Measurements from ENCODE around the gene APEH.

APEH gene

GRCh38 chr3:49634736-49635135 lies 39.4 kb upstream of the APEH start:
- Histone ChIP-seq H3K27ac (no peak overlapping the region), H3K27me3 (no peaks in the 10 kb centered on the region), H3K4me2 (no peak overlapping the region), H3K4me3 (no peak overlapping the region), H3K4me1 (peaks cover 7 to 26% (median 11%) of the 10 kb centered on the region in 10 experiments), H4K20me1 (no peaks in the 10 kb centered on the region), H3K9me3 (replicated peaks in 1 of 11) (peaks cover 13 to 23% (median 19%) of the 10 kb centered on the region in 11 experiments), H3K36me3 (no peaks in the 10 kb centered on the region), H3K9ac (no peak overlapping the region)
- TF ChIP-seq Cebpa-rat (IDR thresholded peaks at IDR 0.05): no peak

GRCh38 chr3:49636883-49637609 lies 37.1 kb upstream of the APEH start:
- H3K4me1 ChIP-seq: peaks cover 7 to 26% (median 11%) of the 10 kb centered on the region in 10 experiments
- H3K4me2 ChIP-seq: peak overlapping the region in 4 of 11 experiments; percentile 7 to 44 (median 40); a peak in 4 of 22 replicates
- no peaks in the 10 kb centered on the region for H3K36me3 ChIP-seq
- H4K20me1 ChIP-seq: no peaks in the 10 kb centered on the region; a peak in 1 of 22 replicates
- no peak overlapping the region for H3K4me3 ChIP-seq
- no peak overlapping the region for H3K9ac ChIP-seq
- no peaks in the 10 kb centered on the region for H3K27me3 ChIP-seq
- peaks cover 4 to 9% (median 8%) of the 10 kb centered on the region in 11 experiments; a peak in 21 of 22 replicates for H3K9me3 ChIP-seq (replicated peaks in 1 of 11)
- TF ChIP-seq Cebpa-rat (IDR thresholded peaks at IDR 0.05): no peak
- no peak overlapping the region for H3K27ac ChIP-seq

DNA sequence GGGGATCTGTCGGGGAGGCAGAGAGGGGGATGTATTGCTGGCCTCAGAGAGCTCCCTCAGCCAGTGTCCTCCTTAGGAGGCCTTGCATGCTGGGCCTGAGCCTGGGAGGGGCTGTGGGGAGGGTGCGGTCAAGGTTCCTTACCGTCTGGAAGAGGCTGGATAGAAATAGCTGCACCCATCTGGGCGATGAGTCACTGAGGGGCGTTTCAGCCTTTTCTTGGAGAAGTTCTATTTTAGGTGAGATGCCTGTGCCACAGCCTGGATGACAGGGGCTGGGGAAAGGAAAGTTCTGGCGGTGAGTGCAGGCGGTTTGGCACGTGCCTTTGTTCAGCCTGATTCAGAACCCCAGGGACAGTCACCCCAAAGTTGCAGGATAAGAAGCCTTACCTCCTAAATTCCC lies 35.7 kb upstream of the APEH start:
- no peak overlapping the region for H3K27ac ChIP-seq
- H3K9me3 ChIP-seq (replicated peaks in 1 of 11): no peaks in the 10 kb centered on the region
- no peak overlapping the region for H3K9ac ChIP-seq
- no peaks in the 10 kb centered on the region; a peak in 1 of 22 replicates for H4K20me1 ChIP-seq
- H3K4me1 ChIP-seq: peaks cover 7 to 26% (median 11%) of the 10 kb centered on the region in 10 experiments
- no peaks in the 10 kb centered on the region for H3K27me3 ChIP-seq
- no peaks in the 10 kb centered on the region for H3K36me3 ChIP-seq
- H3K4me3 ChIP-seq: no peak overlapping the region
- H3K4me2 ChIP-seq: peak overlapping the region; percentile 8 to 82 (median 54); a peak in 19 of 22 replicates
- no peak for TF ChIP-seq Cebpa-rat (IDR thresholded peaks at IDR 0.05)

DNA sequence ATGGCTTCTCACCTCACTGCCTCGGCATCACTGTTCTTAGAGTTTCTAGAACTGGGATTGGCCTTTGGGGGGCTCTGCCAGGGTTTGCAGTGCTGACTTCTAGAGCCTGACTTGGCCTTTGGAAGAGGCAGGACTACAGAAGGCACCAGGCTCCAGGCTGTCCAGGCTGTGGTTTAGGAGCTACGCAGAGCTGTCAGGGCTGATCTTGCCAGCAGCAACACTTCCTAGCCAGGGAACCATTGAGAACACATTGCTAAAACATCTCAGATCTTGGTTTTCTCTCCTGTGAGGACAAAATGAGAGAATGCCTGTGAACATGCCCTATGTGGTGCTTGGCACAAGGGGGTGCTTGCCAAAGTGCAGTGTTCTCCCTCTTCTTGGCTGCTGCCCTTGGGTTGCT lies 34.6 kb upstream of the APEH start:
- H3K4me3 ChIP-seq: no peak overlapping the region

DNA sequence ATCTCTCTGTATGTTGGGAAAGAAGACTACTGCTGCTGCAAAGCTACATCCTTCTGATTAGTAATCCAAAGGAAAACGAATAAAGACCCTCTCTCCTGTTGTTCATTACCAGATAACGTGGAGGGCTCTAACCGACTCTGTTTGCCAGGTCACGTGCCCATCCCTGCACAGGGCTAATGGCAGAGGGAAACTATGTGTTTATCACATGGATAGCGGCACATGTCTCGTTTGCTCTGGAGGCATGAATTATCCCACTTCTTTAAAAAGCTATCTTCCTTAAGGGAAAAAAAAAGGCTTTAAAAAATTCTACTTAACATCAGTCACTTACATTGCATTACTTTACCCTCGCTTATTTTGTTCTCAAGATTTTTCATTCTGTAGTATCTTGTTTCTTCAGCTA lies 32.9 kb upstream of the APEH start:
- no peaks in the 10 kb centered on the region; a peak in 1 of 22 replicates for H4K20me1 ChIP-seq
- no peak for TF ChIP-seq Cebpa-rat (IDR thresholded peaks at IDR 0.05)
- H3K36me3 ChIP-seq: no peaks in the 10 kb centered on the region
- H3K9ac ChIP-seq: no peak overlapping the region
- no peak overlapping the region for H3K27ac ChIP-seq
- no peaks in the 10 kb centered on the region for H3K27me3 ChIP-seq
- peaks cover 7 to 37% (median 11%) of the 10 kb centered on the region in 10 experiments for H3K4me1 ChIP-seq
- no peak overlapping the region for H3K4me2 ChIP-seq
- H3K9me3 ChIP-seq (replicated peaks in 1 of 11): no peaks in the 10 kb centered on the region
- H3K4me3 ChIP-seq: no peak overlapping the region

More for the DNA sequence above, 34.6 kb upstream of the APEH start:
- Histone ChIP-seq H4K20me1 (no peaks in the 10 kb centered on the region; a peak in 1 of 22 replicates), H3K27ac (no peak overlapping the region), H3K36me3 (no peaks in the 10 kb centered on the region), H3K9me3 (replicated peaks in 1 of 11) (no peaks in the 10 kb centered on the region), H3K4me2 (no peak overlapping the region), H3K27me3 (no peaks in the 10 kb centered on the region), H3K9ac (no peak overlapping the region), H3K4me1 (peaks cover 7 to 29% (median 11%) of the 10 kb centered on the region in 10 experiments)
- no peak for TF ChIP-seq Cebpa-rat (IDR thresholded peaks at IDR 0.05)

- no peak overlapping the region for H3K4me3 ChIP-seq
- no peak overlapping the region; a peak in 1 of 22 replicates for H3K27ac ChIP-seq
- no peaks in the 10 kb centered on the region; a peak in 1 of 22 replicates for H4K20me1 ChIP-seq
- no peak for TF ChIP-seq Cebpa-rat (IDR thresholded peaks at IDR 0.05)
- H3K9ac ChIP-seq: no peak overlapping the region
- no peak overlapping the region for H3K4me2 ChIP-seq
- H3K9me3 ChIP-seq (replicated peaks in 1 of 11): no peaks in the 10 kb centered on the region
- H3K36me3 ChIP-seq: no peaks in the 10 kb centered on the region
- no peaks in the 10 kb centered on the region for H3K27me3 ChIP-seq
- peaks cover 9 to 32% (median 14%) of the 10 kb centered on the region in 10 experiments for H3K4me1 ChIP-seq
Measured at GRCh38 chr3:49641921-49642707, 32.0 kb upstream of the APEH start.

DNA sequence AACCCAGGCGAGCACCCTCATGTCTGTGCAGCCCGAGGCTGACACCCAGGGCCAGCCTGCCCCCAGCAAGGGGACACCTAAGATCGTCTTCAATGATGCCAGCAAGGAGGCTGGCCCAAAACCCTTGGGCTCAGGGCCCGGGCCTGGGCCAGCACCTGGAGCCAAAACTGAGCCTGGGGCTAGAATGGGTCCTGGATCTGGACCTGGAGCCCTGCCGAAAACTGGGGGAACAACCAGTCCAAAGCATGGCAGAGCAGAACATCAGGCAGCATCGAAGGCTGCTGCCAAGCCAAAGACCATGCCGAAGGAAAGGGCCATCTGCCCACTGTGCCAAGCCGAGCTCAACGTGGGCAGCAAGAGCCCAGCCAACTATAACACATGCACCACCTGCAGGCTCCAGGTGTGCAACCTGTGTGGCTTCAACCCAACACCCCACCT lies 31.4 kb upstream of the APEH start:
- Histone ChIP-seq H4K20me1 (no peaks in the 10 kb centered on the region; a peak in 1 of 22 replicates), H3K4me2 (no peak overlapping the region), H3K27me3 (no peaks in the 10 kb centered on the region), H3K9me3 (replicated peaks in 1 of 11) (no peaks in the 10 kb centered on the region), H3K4me3 (no peak overlapping the region), H3K9ac (no peak overlapping the region), H3K36me3 (no peaks in the 10 kb centered on the region), H3K27ac (no peak overlapping the region), H3K4me1 (peaks cover 15 to 29% (median 19%) of the 10 kb centered on the region in 10 experiments)
- no peak for TF ChIP-seq Cebpa-rat (IDR thresholded peaks at IDR 0.05)

DNA sequence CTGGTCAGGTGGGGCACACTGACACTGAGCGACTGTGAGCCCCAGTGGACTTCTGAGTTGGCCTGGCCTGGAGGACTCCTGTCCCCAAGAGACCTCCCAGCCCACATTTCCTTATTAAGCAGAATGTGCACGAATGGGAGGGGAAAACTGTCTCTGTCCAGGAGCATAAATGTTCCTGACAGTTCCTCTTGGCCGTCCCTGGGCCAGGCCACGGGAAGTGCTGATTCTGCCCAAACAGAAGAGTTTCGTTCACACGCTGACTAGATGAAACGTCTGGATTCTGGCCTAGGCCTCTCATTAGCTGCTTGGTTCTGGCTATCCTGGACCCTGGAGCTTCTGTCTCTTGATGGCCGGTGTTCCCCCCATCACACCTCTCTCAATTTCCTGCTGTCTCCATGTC lies 29.5 kb upstream of the APEH start:
- no peaks in the 10 kb centered on the region for H3K27me3 ChIP-seq
- H3K4me2 ChIP-seq: peak overlapping the region in 2 of 11 experiments; percentile 47 to 52; a peak in 4 of 22 replicates
- TF ChIP-seq Cebpa-rat (IDR thresholded peaks at IDR 0.05): no peak
- H4K20me1 ChIP-seq: no peaks in the 10 kb centered on the region; a peak in 1 of 22 replicates
- no peaks in the 10 kb centered on the region for H3K9me3 ChIP-seq (replicated peaks in 1 of 11)
- H3K9ac ChIP-seq: no peak overlapping the region
- no peaks in the 10 kb centered on the region for H3K36me3 ChIP-seq
- H3K4me3 ChIP-seq: no peak overlapping the region
- no peak overlapping the region for H3K27ac ChIP-seq
- peaks cover 14 to 29% (median 20%) of the 10 kb centered on the region in 10 experiments for H3K4me1 ChIP-seq

GRCh38 chr3:49646236-49646635 lies 27.9 kb upstream of the APEH start:
- TF ChIP-seq Cebpa-rat (IDR thresholded peaks at IDR 0.05): no peak
- no peak overlapping the region for H3K4me2 ChIP-seq

More at GRCh38 chr3:49646236-49646635, 27.9 kb upstream of the APEH start:
- Histone ChIP-seq H3K27me3 (no peaks in the 10 kb centered on the region), H3K9me3 (replicated peaks in 1 of 11) (no peaks in the 10 kb centered on the region), H3K9ac (no peak overlapping the region), H3K27ac (no peak overlapping the region), H3K4me1 (peaks cover 14 to 34% (median 22%) of the 10 kb centered on the region in 10 experiments), H3K4me3 (no peak overlapping the region), H4K20me1 (no peaks in the 10 kb centered on the region; a peak in 1 of 22 replicates), H3K36me3 (no peaks in the 10 kb centered on the region)
